Measurements from ENCODE around the gene ARHGAP4. TPM values are rescaled to one million over a fixed set of nuclear protein-coding genes. Genes with fewer than 3 reads are reported as not detected.

ARHGAP4 gene
- total RNA-seq, 3 donors from 2014 or later (not counting 1 experiment from before 2014, with no cell fraction given) = 352 to 398 (median 384) TPM

GRCh38 chrX:153874085-153874365 is 52.0 kb downstream of the ARHGAP4 start:
- TF ChIP-seq CTCF (IDR thresholded peaks at IDR 0.05) = no peak
- H3K36me3 ChIP-seq (ENCODE audit: control insufficient read depth, insufficient read depth, low read length) = no peaks in the 10 kb centered on the region
- H3K4me1 ChIP-seq (ENCODE audit: control insufficient read depth, insufficient read depth, low read length) = peaks cover 8% of the 10 kb centered on the region
- no peak for ATAC-seq
- Mint-ChIP-seq H3K4me3 (no peak overlapping the region), H3K9me3 (no peaks in the 10 kb centered on the region), H3K36me3 (no peaks in the 10 kb centered on the region), H3K27me3 (ENCODE audit: low read depth in 2 of 2) (peaks cover 19 to 30% of the 10 kb centered on the region in 2 donors), H3K4me1 (peaks cover 0 to 13% of the 10 kb centered on the region in 2 donors), H3K27ac (no peak overlapping the region)
- no peak overlapping the region for H3K4me3 ChIP-seq (ENCODE audit: low read length)
- H3K27ac ChIP-seq (ENCODE audit: low read length) = no peak overlapping the region
- intact Hi-C loops (cut with micrococcal nuclease) = no loop called here
- H3K27me3 ChIP-seq (ENCODE audit: control insufficient read depth, insufficient read depth, low read length) = peaks cover 5% of the 10 kb centered on the region
- WGBS (ENCODE audit: insufficient coverage) = 67% methylated on average over 3 of the region's 3 CpGs
- DNase-seq = no peak
- no peaks in the 10 kb centered on the region for H3K9me3 ChIP-seq (ENCODE audit: control insufficient read depth, insufficient read depth, low read length)

- no peak for TF ChIP-seq CTCF (IDR thresholded peaks at IDR 0.05)
- WGBS (ENCODE audit: insufficient coverage) = 48% methylated on average over 7 of the region's 7 CpGs
- intact Hi-C loops (cut with micrococcal nuclease) = no loop called here
- H3K4me1 ChIP-seq (ENCODE audit: control insufficient read depth, insufficient read depth, low read length) = peaks cover 5% of the 10 kb centered on the region
- H3K9me3 ChIP-seq (ENCODE audit: control insufficient read depth, insufficient read depth, low read length) = no peaks in the 10 kb centered on the region
- H3K36me3 ChIP-seq (ENCODE audit: control insufficient read depth, insufficient read depth, low read length) = no peaks in the 10 kb centered on the region
- H3K27ac Mint-ChIP-seq = no peak overlapping the region
- H3K27me3 Mint-ChIP-seq (ENCODE audit: low read depth in 2 of 2) = peaks cover 14 to 25% of the 10 kb centered on the region in 2 donors
- H3K27me3 ChIP-seq (ENCODE audit: control insufficient read depth, insufficient read depth, low read length) = peaks cover 3% of the 10 kb centered on the region
- no peak overlapping the region for H3K27ac ChIP-seq (ENCODE audit: low read length)
- ATAC-seq (no peak), DNase-seq (no peak)
- H3K9me3 Mint-ChIP-seq = no peaks in the 10 kb centered on the region
- no peaks in the 10 kb centered on the region for H3K36me3 Mint-ChIP-seq
- peaks cover 0 to 11% of the 10 kb centered on the region in 2 donors for H3K4me1 Mint-ChIP-seq
- H3K4me3 ChIP-seq (ENCODE audit: low read length) = no peak overlapping the region
- H3K4me3 Mint-ChIP-seq = no peak overlapping the region
These were observed 52.6 kb downstream of the ARHGAP4 start for GRCh38 chrX:153873282-153874084.

GRCh38 chrX:153871946-153872878 is 53.9 kb downstream of the ARHGAP4 start:
- Mint-ChIP-seq H3K27ac (no peak overlapping the region), H3K9me3 (no peaks in the 10 kb centered on the region), H3K36me3 (no peaks in the 10 kb centered on the region), H3K4me1 (peaks cover 0 to 6% of the 10 kb centered on the region in 2 donors), H3K4me3 (no peak overlapping the region), H3K27me3 (ENCODE audit: low read depth in 2 of 2) (peaks cover 8 to 13% of the 10 kb centered on the region in 2 donors)
- TF ChIP-seq CTCF (IDR thresholded peaks at IDR 0.05) = no peak
- H3K9me3 ChIP-seq (ENCODE audit: control insufficient read depth, insufficient read depth, low read length) = no peaks in the 10 kb centered on the region
- no peak for DNase-seq
- H3K36me3 ChIP-seq (ENCODE audit: control insufficient read depth, insufficient read depth, low read length) = no peaks in the 10 kb centered on the region
- intact Hi-C loops (cut with micrococcal nuclease) = no loop called here
- H3K4me1 ChIP-seq (ENCODE audit: control insufficient read depth, insufficient read depth, low read length) = no peaks in the 10 kb centered on the region
- ATAC-seq = no peak
- H3K4me3 ChIP-seq (ENCODE audit: low read length) = no peak overlapping the region
- H3K27ac ChIP-seq (ENCODE audit: low read length) = no peak overlapping the region
- H3K27me3 ChIP-seq (ENCODE audit: control insufficient read depth, insufficient read depth, low read length) = no peaks in the 10 kb centered on the region
- 81% methylated on average over 29 of the region's 29 CpGs for WGBS (ENCODE audit: insufficient coverage)
